ENCODE data around the gene RNF11.

Gene RNF11

GRCh38 chr1:51236531-51237350 is 668 bp downstream of the RNF11 start:
- in situ Hi-C loops (cut with HindIII; ENCODE audit: low sequenced_read_pairs), result no loop called here
- TF ChIP-seq CTCF (IDR thresholded peaks at IDR 0.05; ENCODE audit: low read depth, low read length, missing control alignments), result no peak
- H3K4me3 ChIP-seq (ENCODE audit: low read depth, low read length), result peak overlapping the region; percentile 98
- DNase-seq (ENCODE audit: low read depth), result no peak

- no peak for TF ChIP-seq CTCF (IDR thresholded peaks at IDR 0.05; ENCODE audit: low read depth, low read length, missing control alignments)
- H3K4me3 ChIP-seq (ENCODE audit: low read depth, low read length), result peak overlapping the region; percentile 98
- DNase-seq (ENCODE audit: low read depth), result no peak
- in situ Hi-C loops (cut with HindIII; ENCODE audit: low sequenced_read_pairs), result no loop called here
These were observed 1.4 kb downstream of the RNF11 start for GRCh38 chr1:51237351-51238033.

- TF ChIP-seq CTCF (IDR thresholded peaks at IDR 0.05; ENCODE audit: low read depth, low read length, missing control alignments), result no peak
- peak overlapping the region; percentile 98 for H3K4me3 ChIP-seq (ENCODE audit: low read depth, low read length)
- in situ Hi-C loops (cut with HindIII; ENCODE audit: low sequenced_read_pairs), result no loop called here
- DNase-seq (ENCODE audit: low read depth), result no peak
These were observed 1.9 kb downstream of the RNF11 start for GRCh38 chr1:51238034-51238403.

- H3K4me3 ChIP-seq (ENCODE audit: low read depth, low read length), result no peak overlapping the region
- in situ Hi-C loops (cut with HindIII; ENCODE audit: low sequenced_read_pairs), result no loop called here
- TF ChIP-seq CTCF (IDR thresholded peaks at IDR 0.05; ENCODE audit: low read depth, low read length, missing control alignments), result no peak
- no peak for DNase-seq (ENCODE audit: low read depth)
These were observed 4.0 kb downstream of the RNF11 start for GRCh38 chr1:51240084-51240483.

- H3K4me3 ChIP-seq (ENCODE audit: low read depth, low read length), result no peak overlapping the region
- DNase-seq (ENCODE audit: low read depth), result no peak
- in situ Hi-C loops (cut with HindIII; ENCODE audit: low sequenced_read_pairs), result no loop called here
- TF ChIP-seq CTCF (IDR thresholded peaks at IDR 0.05; ENCODE audit: low read depth, low read length, missing control alignments), result no peak
These were observed 5.0 kb downstream of the RNF11 start for GRCh38 chr1:51241119-51241518.

- no peak for DNase-seq (ENCODE audit: low read depth)
- no peak for TF ChIP-seq CTCF (IDR thresholded peaks at IDR 0.05; ENCODE audit: low read depth, low read length, missing control alignments)
- in situ Hi-C loops (cut with HindIII; ENCODE audit: low sequenced_read_pairs), result no loop called here
- no peak overlapping the region for H3K4me3 ChIP-seq (ENCODE audit: low read depth, low read length)
These were observed 6.5 kb downstream of the RNF11 start for GRCh38 chr1:51242546-51242945.
